GM19452 (cell line): ENCODE measurements around the gene PTPRN2.

Experiments used
- ATAC-seq: cut with Tn5 transposase; IDR thresholded peaks from one replicate; pipeline ENCODE4 v1.9.1; 2021; ENCODE audit not compliant: unreplicated experiment

The PTPRN2 gene

DNA sequence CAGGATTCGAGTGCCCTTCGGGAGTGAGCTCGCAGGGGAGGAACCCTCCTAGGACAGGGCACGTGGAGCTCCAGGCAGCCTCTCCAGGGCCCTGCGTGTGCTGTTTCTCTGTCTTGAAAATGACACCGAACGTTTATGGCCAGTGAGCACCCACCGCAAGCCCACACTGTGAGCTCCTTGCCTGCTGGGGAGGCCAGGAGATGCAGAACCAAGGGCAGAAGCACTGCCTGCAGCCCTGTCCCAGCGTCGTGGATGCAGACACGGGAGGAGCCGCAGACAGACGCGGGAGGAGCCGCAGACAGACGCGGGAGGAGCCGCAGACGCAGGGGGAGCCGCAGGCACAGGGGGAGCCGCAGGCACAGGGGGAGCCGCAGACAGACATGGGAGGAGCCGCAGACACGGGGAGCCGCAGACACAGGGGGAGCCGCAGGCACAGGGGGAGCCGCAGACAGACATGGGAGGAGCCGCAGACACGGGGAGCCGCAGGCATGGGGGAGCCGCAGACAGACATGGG, 314.4 kb downstream of the PTPRN2 start:
- ATAC-seq, result no peak

DNA sequence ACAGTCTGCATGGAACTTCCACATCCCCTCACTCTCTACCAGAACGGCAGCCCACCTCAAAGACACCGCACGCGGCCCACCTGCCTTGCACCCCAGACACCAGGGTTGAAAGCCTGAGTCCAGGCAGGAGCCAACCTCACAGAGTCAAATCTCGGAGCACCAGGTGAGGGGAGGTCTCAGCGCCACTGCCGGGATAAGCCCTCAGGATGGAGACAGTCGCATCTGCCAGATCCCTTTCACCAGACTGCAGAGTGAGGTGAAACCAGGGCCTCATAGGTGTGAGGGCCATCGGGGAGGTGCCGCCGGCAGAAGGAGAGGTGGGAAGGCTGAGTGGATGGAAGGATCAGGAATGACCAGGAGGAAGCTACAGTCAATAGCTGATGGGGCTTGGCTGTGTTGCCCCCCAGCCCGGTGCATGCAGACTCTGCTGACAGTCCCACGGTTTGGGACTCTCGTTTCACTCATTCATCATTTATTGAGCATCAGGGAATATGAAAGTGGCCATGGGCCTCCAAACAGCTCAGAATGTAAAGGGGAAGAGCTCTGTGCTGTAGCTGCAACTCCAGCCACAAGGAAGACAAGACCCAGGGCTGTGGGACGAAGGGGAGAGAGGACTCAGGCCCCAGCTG, 315.0 kb downstream of the PTPRN2 start:
- ATAC-seq, result no peak

DNA sequence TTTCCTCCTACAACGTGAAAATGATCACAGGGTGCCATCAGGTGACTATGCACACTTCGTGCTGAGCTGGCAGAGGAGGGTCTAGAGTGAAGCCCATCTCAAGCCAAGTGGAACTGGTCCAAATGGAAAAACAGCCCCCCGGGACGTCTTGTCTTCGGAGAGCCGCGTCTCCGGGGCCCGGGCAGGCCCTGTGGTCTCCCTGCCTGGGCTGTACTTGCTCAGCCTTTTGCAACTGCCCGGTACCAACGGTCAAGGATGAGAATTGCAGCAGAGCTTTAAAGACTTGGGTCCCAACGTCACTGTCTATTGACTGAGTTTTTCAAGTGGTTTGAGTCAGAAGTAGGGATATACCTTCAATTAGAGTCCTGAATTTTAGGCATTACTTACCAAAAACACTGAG, 315.5 kb downstream of the PTPRN2 start:
- ATAC-seq, result no peak

- no peak for ATAC-seq
Observed at GRCh38 chr7:158271646-158272045, 316.0 kb downstream of the PTPRN2 start.

GRCh38 chr7:158270856-158271413, 316.7 kb downstream of the PTPRN2 start:
- no peak for ATAC-seq

- no peak for ATAC-seq
Observed at GRCh38 chr7:158270106-158270775, 317.4 kb downstream of the PTPRN2 start.

DNA sequence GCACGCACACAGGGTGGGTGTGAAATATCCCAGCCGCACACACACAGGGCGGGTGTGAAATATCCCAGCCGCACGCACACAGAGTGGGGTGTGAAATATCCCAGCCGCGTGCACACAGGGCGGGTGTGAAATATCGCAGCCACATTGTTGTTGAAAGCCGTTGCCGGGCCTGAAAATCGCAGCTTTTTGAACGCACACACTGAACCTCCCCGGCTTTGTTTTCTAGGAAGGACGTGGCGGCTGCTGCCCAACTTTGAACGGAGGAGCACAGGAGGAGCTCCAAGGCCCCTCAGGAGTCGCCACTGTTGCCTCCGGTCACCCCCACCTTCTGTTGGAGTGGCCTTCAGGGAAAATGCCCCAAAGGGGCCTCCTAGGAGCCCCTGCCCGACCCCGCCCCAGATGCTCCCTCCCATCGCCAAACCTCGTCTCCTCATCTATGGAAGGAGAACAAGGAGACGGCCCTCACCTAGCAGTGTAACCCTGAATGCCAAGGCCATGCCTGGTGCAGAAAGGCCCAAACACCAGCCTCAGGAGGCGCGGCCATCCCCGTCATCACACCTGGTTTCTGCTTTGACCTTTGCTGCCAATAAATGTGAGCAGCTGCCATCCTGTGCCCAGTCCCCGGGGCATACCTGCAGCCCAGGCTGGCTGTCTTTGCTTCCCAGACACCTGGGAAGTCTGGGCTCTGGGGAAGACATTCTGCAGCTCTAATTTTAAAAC, 318.6 kb downstream of the PTPRN2 start:
- no peak for ATAC-seq

DNA sequence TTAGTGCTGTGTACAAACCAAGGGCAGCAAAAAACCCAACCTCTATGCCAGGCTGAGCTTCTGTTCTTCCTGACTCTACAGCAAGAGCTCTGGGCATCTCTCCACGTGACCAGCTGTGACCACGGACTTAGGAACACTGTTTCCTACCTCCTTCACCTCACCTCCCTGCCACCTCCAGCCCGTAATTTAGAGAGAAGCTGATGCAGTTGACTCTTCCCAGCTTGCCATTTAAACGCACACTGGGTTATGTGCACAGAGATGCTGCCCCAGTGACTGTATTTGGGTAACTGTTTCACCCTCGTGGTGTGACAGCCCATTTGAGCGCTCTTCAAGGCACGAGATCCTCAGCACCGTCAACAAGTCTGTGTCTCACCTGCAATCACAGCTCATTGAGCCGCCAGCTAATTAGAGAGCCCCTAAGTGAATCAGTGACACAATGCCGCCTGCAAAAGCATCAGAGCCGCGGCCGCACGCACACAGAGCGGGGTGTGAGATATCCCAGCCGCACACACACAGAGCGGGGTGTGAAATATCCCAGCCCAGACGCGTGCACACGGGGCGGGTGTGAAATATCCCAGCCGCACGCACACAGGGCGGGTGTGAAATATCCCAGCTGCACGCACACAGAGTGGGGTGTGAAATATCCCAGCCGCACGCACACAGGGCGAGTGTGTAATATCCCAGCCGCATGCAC, 319.7 kb downstream of the PTPRN2 start:
- ATAC-seq, result no peak

GRCh38 chr7:158266817-158267741, 320.5 kb downstream of the PTPRN2 start:
- no peak for ATAC-seq

DNA sequence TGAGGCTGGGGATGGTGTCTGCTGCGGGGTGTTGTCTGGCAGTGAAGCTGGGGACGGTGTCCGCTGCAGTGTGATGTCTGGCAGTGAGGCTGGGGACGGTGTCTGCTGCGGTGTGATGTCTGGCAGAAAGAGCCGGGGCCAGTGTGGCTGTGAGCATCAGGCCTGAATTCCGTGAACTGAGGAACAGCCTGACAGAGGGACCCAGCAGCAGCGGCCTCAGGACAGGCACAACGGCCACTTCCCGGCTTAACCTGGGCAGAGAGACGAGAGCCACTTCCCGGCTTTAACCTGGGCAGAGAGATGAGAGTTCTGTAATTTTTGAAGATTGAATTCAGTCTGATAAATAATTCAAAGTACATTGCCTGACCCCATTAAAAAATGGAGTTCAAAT, 321.2 kb downstream of the PTPRN2 start:
- no peak for ATAC-seq

DNA sequence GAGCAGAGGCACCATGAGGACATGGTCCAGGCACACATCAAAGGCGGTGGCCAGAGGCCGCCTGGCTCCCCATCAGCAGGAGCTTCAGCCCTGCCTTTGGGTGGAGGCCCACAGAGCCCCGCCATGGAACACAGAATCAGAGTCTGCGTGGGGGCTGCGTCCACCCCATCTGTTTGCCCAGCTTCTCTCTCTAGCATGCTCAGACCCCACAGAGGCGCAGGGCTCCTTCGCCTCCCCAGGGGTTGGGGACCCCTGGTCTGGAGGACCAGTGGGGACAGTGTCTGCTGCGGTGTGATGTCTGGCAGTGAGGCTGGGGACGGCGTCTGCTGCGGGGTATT, 321.9 kb downstream of the PTPRN2 start:
- no peak for ATAC-seq

GRCh38 chr7:158264881-158265742, 322.5 kb downstream of the PTPRN2 start:
- no peak for ATAC-seq

GRCh38 chr7:158263964-158264748, 323.5 kb downstream of the PTPRN2 start:
- no peak for ATAC-seq

DNA sequence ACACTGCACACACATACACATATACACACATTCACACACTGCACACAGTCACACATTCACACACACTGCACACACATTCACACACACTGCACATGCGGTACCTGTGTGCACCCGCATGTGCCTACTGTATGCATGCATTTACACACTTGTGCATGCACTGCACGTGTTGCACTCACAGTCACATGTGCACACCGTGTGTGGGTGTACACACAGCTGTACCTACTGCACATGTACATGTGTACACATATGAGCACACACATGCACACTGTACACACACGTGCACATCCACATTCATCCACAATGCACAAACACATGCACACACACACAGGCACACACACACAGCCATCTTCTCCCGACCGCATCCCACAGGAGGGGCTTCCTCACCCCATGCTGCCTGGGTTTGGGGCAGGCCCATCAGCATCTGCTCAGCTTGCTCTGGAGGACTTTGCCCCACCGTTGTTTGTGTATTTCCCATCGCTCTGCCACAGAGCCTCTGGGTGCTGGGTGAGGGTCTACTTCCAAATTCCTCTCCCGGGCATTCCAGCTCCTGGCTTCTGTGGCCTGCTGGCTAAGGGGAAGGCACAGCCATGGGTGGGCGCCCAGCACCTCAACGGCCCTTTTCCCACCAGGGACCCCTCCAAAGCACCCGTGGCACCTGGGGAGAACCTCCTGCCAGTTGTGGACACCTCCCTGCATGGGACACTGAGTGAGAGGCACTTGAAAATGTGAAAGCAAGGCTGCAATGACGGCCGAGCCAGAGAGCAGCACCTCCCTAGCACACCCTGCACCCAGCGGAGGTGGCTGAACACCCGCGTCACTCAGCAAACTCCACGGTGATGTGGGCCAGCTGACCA, 324.3 kb downstream of the PTPRN2 start:
- no peak for ATAC-seq

GRCh38 chr7:158262284-158263109, 325.1 kb downstream of the PTPRN2 start:
- no peak for ATAC-seq

DNA sequence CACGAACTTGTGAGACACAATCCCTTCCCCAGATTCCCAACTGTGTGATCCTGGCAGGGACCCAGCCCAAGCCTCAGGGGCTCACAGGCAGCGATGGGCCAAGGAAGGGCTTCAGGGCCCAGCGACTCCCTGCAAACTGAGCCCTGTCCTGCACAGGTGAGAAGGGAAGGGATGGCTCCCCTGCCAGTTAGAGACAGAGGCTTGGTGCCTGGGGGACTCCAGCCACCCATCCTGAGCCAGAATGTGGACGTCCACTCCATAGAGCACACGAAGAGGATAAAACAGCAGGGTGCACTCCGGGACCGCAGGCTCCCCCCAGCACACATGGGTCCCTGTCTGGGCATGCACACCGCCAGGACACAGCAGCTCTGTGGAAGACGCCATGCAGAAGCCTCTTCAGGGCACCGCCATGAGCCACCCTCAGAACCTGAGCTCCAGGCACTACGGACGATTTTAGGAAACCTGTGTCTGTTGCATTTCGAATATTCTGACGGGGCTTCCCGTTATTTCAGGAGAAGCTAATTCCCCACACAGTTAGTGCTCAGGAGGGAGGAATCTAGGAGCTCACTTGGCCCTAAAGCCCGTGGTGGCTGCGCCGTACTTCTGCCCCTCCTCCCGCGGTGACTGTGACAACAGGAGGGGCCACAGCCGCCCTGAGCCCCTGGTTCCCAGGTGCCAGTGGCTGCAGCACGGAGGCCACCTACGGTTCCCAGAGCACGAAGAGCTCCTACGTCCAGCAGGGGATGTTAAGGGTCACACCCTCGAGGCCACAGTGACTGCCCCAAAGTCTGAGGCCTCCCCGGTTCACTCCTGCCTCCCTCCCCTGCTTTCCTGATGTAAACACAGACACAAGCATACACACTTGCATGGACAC, 326.0 kb downstream of the PTPRN2 start:
- no peak for ATAC-seq
